Measurements from ENCODE around the gene MINK1. TPM values are rescaled to one million over a fixed set of nuclear protein-coding genes. Genes with fewer than 3 reads are reported as not detected.

The MINK1 gene
- total and polyA plus RNA-seq, 2 of the 13 experiments (the other 11 are each of a cell fraction or from before 2014, with no cell fraction given) = 17.2 to 63.9 TPM

- TF ChIP-seq FOXO4 (CRISPR knock-in tag; conservative IDR thresholded peaks at IDR 0.05) (no peak), ZNF263 (CRISPR knock-in tag; IDR thresholded peaks at IDR 0.05) (peak; percentile 53; the same call in 1 of the 2 replicates), ZNF556 (CRISPR knock-in tag; IDR thresholded peaks at IDR 0.05; ENCODE audit: borderline replicate concordance) (0 out of 2 replicates have a peak, but pooled peaks have one; percentile 24), GFI1 (CRISPR knock-in tag; IDR thresholded peaks at IDR 0.05; ENCODE audit: borderline replicate concordance) (no peak)
Measured at GRCh38 chr17:4807605-4808377, 25.3 kb upstream of the MINK1 start (continued).

- WGBS (ENCODE audit: low lambda C conversion rate) = 88% methylated on average over 6 of the region's 6 CpGs
- H3K4me3 ChIP-seq (replicated peaks in 1 of 3; ENCODE audit: insufficient read depth in 1 of 3, low read depth in 2 of 3, low read length in 3 of 3) = peak overlapping the region in 2 of 3 experiments; percentile 80 to 92; a peak in 2 of 6 replicates
- DNase-seq (ENCODE audit: low spot score) (no peak), ATAC-seq (no peak), FAIRE-seq (no peak)
- no TSS peak for BruUV-seq (replicated peaks)
- no peaks in the 10 kb centered on the region for H3K27me3 ChIP-seq (ENCODE audit: control insufficient read depth in 1 of 2, insufficient read depth in 2 of 2, low read length in 2 of 2)
- H3K9ac ChIP-seq (ENCODE audit: insufficient read depth, low read depth, low read length) = no peak overlapping the region
- H3K27ac ChIP-seq (ENCODE audit: extremely low read length, insufficient read depth, low read length) = no peak overlapping the region
- peaks cover 29% of the 10 kb centered on the region for H3K4me1 ChIP-seq (ENCODE audit: insufficient read depth, low read length)
- no peaks in the 10 kb centered on the region for H3K9me3 ChIP-seq (ENCODE audit: low read length)
- H3K36me3 ChIP-seq (replicated peaks in 1 of 2; ENCODE audit: control insufficient read depth in 1 of 2, insufficient read depth in 2 of 2, low read length in 2 of 2) = peaks cover 4 to 6% of the 10 kb centered on the region in 2 experiments; a peak in 2 of 5 replicates
- in situ Hi-C loops (cut with HindIII; ENCODE audit: extremely low pct_ligation_motif_present, low pct_unique_long_range_greater_than_20kb) = loop anchor here (5.0 kb wide), 1 partner anchor 74 kb away; no protein-coding TSS in a partner anchor
- H3K79me2 ChIP-seq (ENCODE audit: insufficient read depth, low read length) = peaks cover 3% of the 10 kb centered on the region
- POLR2A ChIA-PET = interaction anchor here (2.3 to 2.5 kb wide), 2 partner anchors 20 to 104 kb away, joined by 7 to 17 read pairs; partner anchors contain the start of genes GLTPD2 and PELP1
- no peaks in the 10 kb centered on the region for H4K20me1 ChIP-seq (ENCODE audit: insufficient read depth, low read length)
- H2AFZ ChIP-seq (ENCODE audit: low read length) = no peak overlapping the region
- H3K4me2 ChIP-seq (ENCODE audit: low read depth, low read length) = peak overlapping the region; percentile 88; the same call in 1 of the 2 replicates
- CTCF ChIA-PET (ENCODE audit: low intra/inter-chr PET ratio, low total read pairs) = interaction anchor here (0.9 kb wide), 1 partner anchor 74 kb away, joined by 4 read pairs; no protein-coding TSS in a partner anchor
- intact Hi-C loops (cut with micrococcal nuclease; ENCODE audit: unreplicated experiment) = no loop called here
- TF ChIP-seq CTCF (CRISPR knock-in tag; IDR thresholded peaks at IDR 0.05) (peak; percentile 44), STAG1 (CRISPR knock-in tag; IDR thresholded peaks at IDR 0.05) (peak; percentile 45), CCDC6 (CRISPR knock-in tag; IDR thresholded peaks at IDR 0.05) (no peak), ZBTB38 (CRISPR knock-in tag; IDR thresholded peaks at IDR 0.05) (0 out of 2 replicates have a peak, but pooled peaks have one; percentile 48), IRF2 (CRISPR knock-in tag; IDR thresholded peaks at IDR 0.05) (no peak), ZNF263 (CRISPR knock-in tag; IDR thresholded peaks at IDR 0.05) (peak; percentile 78)
Measured at GRCh38 chr17:4808378-4808767, 24.8 kb upstream of the MINK1 start.
